Measurements from ENCODE around the gene WDPCP. TPM values are rescaled to one million over a fixed set of nuclear protein-coding genes. Genes with fewer than 3 reads are reported as not detected.

WDPCP gene
- total and polyA plus RNA-seq, 2 of the 8 experiments (the other 6 are each of a cell fraction or from before 2014, with no cell fraction given): 9.3 to 25.8 TPM

DNA sequence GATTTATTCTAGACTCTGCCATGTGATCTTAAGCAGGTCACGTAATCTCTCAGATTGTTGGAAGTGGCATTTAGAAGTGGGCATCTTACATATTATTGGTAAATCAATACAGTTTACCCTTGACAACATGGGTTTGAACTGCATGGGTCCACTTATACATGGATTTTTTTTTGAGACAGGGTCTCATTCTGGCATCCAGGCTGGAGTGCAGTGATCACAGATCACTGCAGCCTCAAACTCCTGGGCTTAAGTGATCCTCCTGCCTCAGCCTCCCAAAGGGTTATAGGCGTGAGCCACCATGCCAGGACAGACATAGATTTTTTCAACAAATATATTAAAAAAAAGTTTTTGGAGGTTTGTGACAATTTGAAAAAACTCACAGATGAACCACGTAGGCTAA is 393.0 kb downstream of the WDPCP start:
- DNase-seq (ENCODE audit: low read depth in 1 of 2, low spot score in 2 of 2) (no peak), FAIRE-seq (no peak)
- CTCF ChIA-PET (ENCODE audit: partially characterized antibody): no interaction called here
- no peak overlapping the region for H2BK12ac ChIP-seq (ENCODE audit: low read depth, low read length)
- no peak overlapping the region for H3K27ac ChIP-seq (ENCODE audit: low read depth, low read length)
- no peak overlapping the region for H3K4me3 ChIP-seq (ENCODE audit: extremely low read depth in 1 of 4, insufficient read depth in 2 of 4, low read depth in 3 of 4, low read length in 4 of 4)
- no peak overlapping the region for H2AFZ ChIP-seq (ENCODE audit: low read length)
- no peaks in the 10 kb centered on the region for H3K4me1 ChIP-seq (replicated peaks in 1 of 4; ENCODE audit: control insufficient read depth in 3 of 4, insufficient read depth in 4 of 4, low read length in 3 of 4)
- H4K91ac ChIP-seq (replicated peaks; ENCODE audit: insufficient read length, low read length): no peak overlapping the region
- H4K5ac ChIP-seq (ENCODE audit: insufficient read length, low read depth, low read length): no peak overlapping the region
- H3K9ac ChIP-seq (replicated peaks in 1 of 4; ENCODE audit: extremely low read depth in 1 of 4, low read depth in 3 of 4, low read length in 3 of 4): no peak overlapping the region
- no peak overlapping the region for H2BK20ac ChIP-seq (ENCODE audit: low read length)
- H2BK120ac ChIP-seq (replicated peaks; ENCODE audit: low read depth, low read length): no peak overlapping the region
- H3K23me2 ChIP-seq (ENCODE audit: low read depth, low read length): no peaks in the 10 kb centered on the region
- H2BK15ac ChIP-seq (ENCODE audit: low read length): no peak overlapping the region
- H3K27me3 ChIP-seq (replicated peaks in 1 of 4; ENCODE audit: control insufficient read depth in 3 of 4, extremely low read depth in 1 of 4, insufficient read depth in 3 of 4, low read length in 3 of 4): no peaks in the 10 kb centered on the region
- H3K14ac ChIP-seq (ENCODE audit: insufficient read length): no peak overlapping the region
- H2BK5ac ChIP-seq (ENCODE audit: low read depth, low read length): no peak overlapping the region
- POLR2A ChIA-PET (ENCODE audit: partially characterized antibody): no interaction called here
- no peaks in the 10 kb centered on the region for H3K36me3 ChIP-seq (ENCODE audit: control insufficient read depth in 2 of 4, insufficient read depth in 4 of 4, low read length in 3 of 4)
- H4K8ac ChIP-seq (ENCODE audit: extremely low read depth, insufficient read depth, low read length): no peak overlapping the region
- H3K4ac ChIP-seq (replicated peaks; ENCODE audit: insufficient read length, low read depth, low read length): no peak overlapping the region
- TF ChIP-seq RAD21 (IDR thresholded peaks at IDR 0.05 in 1 of 2, conservative IDR thresholded peaks at IDR 0.05 in 1 of 2; ENCODE audit: low read depth in 2 of 2, low read length in 2 of 2) (no peak), RBBP5 (IDR thresholded peaks at IDR 0.05; ENCODE audit: borderline replicate concordance, low read depth, low read length) (no peak), CREB1 (IDR thresholded peaks at IDR 0.05) (no peak), EZH2 (IDR thresholded peaks at IDR 0.05; ENCODE audit: low read depth, low read length, severe bottlenecking) (no peak)
- H3K23ac ChIP-seq (ENCODE audit: insufficient read length): no peak overlapping the region
- no peak overlapping the region for H3K4me2 ChIP-seq (ENCODE audit: insufficient read depth in 1 of 2, low read depth in 2 of 2, low read length in 2 of 2)
- no peak overlapping the region for H3K18ac ChIP-seq (ENCODE audit: extremely low read depth, low read length)
- H3K79me1 ChIP-seq (ENCODE audit: low read depth, low read length): no peaks in the 10 kb centered on the region
- H3K56ac ChIP-seq (replicated peaks; ENCODE audit: insufficient read length, low read depth, low read length): no peak overlapping the region
- H3K79me2 ChIP-seq (ENCODE audit: control insufficient read depth in 1 of 2, insufficient read depth in 2 of 2, low read length in 2 of 2): no peaks in the 10 kb centered on the region
- H2AK5ac ChIP-seq (ENCODE audit: low read depth, low read length): no peak overlapping the region
- H3K9me3 ChIP-seq (ENCODE audit: insufficient read depth in 2 of 2, low read depth in 1 of 2, low read length in 1 of 2): peaks cover 0 to 3% of the 10 kb centered on the region in 2 experiments; a peak in 1 of 4 replicates
- 88% methylated on average over 3 of the region's 3 CpGs; no CpG with 5 or more reads in 1 of the 2 experiments for WGBS, 2 experiments (ENCODE audit: extremely low coverage in 1 of 2, insufficient coverage in 1 of 2, insufficient read length in 1 of 2, insufficient replicate concordance in 2 of 2, low coverage in 1 of 2, low lambda C conversion rate in 2 of 2, missing lambda C conversion rate in 1 of 2)
- no peaks in the 10 kb centered on the region for H4K20me1 ChIP-seq (replicated peaks in 1 of 2; ENCODE audit: control insufficient read depth in 1 of 2, insufficient read depth in 2 of 2, low read length in 2 of 2)
